C4-2B (cell line): Measurements from ENCODE around the gene CBX2.

Experiments
- ZFX ChIP-seq: fragments of 450-650 bp; IDR thresholded peaks from 2 replicates; pipeline ENCODE4 v1.6.1; 2017
- TF ChIP-seq, protein P1 (sequence below): fragments of 450-650 bp; conservative IDR thresholded peaks from 2 replicates; pipeline ENCODE4 v1.5.1; 2017; ENCODE audit warnings: mild to moderate bottlenecking

DNA sequence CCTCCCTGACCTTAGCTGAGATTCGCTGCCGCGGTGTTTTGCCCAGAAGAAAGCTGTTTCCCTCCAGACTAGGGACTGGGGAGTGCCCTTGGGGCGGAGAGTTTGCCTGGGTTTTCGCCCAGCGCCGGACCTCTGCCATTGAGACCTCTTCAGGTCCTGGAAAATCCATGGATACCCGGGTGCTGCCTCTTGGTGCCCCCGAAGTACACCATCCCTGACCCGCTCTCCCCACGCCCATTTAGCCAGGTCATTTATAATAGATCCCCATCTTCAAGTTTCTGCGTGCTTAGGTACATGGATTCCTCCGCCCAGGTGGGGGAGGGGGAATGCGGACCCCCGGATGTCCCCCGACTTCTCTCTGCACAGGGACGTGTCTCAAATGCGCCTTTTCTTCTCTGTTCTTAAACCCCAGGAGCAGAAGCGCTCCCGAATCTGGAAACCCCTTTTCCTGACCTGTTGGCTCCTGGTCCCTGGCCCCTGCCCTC lies 34.0 kb downstream of the CBX2 start:
- TF ChIP-seq, protein P1, sequence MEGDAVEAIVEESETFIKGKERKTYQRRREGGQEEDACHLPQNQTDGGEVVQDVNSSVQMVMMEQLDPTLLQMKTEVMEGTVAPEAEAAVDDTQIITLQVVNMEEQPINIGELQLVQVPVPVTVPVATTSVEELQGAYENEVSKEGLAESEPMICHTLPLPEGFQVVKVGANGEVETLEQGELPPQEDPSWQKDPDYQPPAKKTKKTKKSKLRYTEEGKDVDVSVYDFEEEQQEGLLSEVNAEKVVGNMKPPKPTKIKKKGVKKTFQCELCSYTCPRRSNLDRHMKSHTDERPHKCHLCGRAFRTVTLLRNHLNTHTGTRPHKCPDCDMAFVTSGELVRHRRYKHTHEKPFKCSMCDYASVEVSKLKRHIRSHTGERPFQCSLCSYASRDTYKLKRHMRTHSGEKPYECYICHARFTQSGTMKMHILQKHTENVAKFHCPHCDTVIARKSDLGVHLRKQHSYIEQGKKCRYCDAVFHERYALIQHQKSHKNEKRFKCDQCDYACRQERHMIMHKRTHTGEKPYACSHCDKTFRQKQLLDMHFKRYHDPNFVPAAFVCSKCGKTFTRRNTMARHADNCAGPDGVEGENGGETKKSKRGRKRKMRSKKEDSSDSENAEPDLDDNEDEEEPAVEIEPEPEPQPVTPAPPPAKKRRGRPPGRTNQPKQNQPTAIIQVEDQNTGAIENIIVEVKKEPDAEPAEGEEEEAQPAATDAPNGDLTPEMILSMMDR = no peak
- no peak for TF ChIP-seq ZFX
